Measurements from ENCODE around the gene PADI6.

The PADI6 gene

GRCh38 chr1:17363351-17363750, 8.6 kb upstream of the PADI6 start:
- Histone ChIP-seq H3K4me3 (ENCODE audit: insufficient read depth, low read length, poor library complexity, severe bottlenecking) (no peak overlapping the region), H3K4me2 (ENCODE audit: low read depth, low read length, poor library complexity, severe bottlenecking) (no peak overlapping the region), H3K36me3 (ENCODE audit: low read length) (no peaks in the 10 kb centered on the region; the same call in 1 of the 2 replicates), H3K9me3 (ENCODE audit: insufficient read depth, low read length) (no peaks in the 10 kb centered on the region), H2AFZ (ENCODE audit: low read depth, low read length, severe bottlenecking) (no peak overlapping the region), H4K20me1 (ENCODE audit: low read depth, low read length) (no peaks in the 10 kb centered on the region), H3K9me2 (replicated peaks; ENCODE audit: insufficient read depth, low read length) (no peaks in the 10 kb centered on the region), H3K27me3 (ENCODE audit: low read length) (no peaks in the 10 kb centered on the region), H3F3A (ENCODE audit: insufficient read depth) (no peaks in the 10 kb centered on the region), H3K9ac (ENCODE audit: low read length) (no peak overlapping the region), H3K79me2 (ENCODE audit: insufficient read depth, low read length) (no peaks in the 10 kb centered on the region), H3K27ac (ENCODE audit: low read depth, low read length) (no peak overlapping the region)
- TF ChIP-seq EZH2phosphoT487 (conservative IDR thresholded peaks at IDR 0.05; ENCODE audit: low read length) = no peak
- TF ChIP-seq, protein P1, sequence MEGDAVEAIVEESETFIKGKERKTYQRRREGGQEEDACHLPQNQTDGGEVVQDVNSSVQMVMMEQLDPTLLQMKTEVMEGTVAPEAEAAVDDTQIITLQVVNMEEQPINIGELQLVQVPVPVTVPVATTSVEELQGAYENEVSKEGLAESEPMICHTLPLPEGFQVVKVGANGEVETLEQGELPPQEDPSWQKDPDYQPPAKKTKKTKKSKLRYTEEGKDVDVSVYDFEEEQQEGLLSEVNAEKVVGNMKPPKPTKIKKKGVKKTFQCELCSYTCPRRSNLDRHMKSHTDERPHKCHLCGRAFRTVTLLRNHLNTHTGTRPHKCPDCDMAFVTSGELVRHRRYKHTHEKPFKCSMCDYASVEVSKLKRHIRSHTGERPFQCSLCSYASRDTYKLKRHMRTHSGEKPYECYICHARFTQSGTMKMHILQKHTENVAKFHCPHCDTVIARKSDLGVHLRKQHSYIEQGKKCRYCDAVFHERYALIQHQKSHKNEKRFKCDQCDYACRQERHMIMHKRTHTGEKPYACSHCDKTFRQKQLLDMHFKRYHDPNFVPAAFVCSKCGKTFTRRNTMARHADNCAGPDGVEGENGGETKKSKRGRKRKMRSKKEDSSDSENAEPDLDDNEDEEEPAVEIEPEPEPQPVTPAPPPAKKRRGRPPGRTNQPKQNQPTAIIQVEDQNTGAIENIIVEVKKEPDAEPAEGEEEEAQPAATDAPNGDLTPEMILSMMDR (IDR thresholded peaks at IDR 0.05; ENCODE audit: insufficient read depth, low read length, poor library complexity, severe bottlenecking) = no peak

GRCh38 chr1:17363771-17364170, 8.2 kb upstream of the PADI6 start:
- H4K20me1 ChIP-seq (ENCODE audit: low read depth, low read length) = no peaks in the 10 kb centered on the region
- no peak overlapping the region for H3K27ac ChIP-seq (ENCODE audit: low read depth, low read length)
- H3K9ac ChIP-seq (ENCODE audit: low read length) = no peak overlapping the region
- no peak overlapping the region for H3K4me3 ChIP-seq (ENCODE audit: insufficient read depth, low read length, poor library complexity, severe bottlenecking)
- no peak overlapping the region for H3K4me2 ChIP-seq (ENCODE audit: low read depth, low read length, poor library complexity, severe bottlenecking)
- H3K9me3 ChIP-seq (ENCODE audit: insufficient read depth, low read length) = no peaks in the 10 kb centered on the region
- H3K9me2 ChIP-seq (replicated peaks; ENCODE audit: insufficient read depth, low read length) = no peaks in the 10 kb centered on the region
- no peaks in the 10 kb centered on the region; the same call in 1 of the 2 replicates for H3K36me3 ChIP-seq (ENCODE audit: low read length)
- no peak overlapping the region for H2AFZ ChIP-seq (ENCODE audit: low read depth, low read length, severe bottlenecking)
- TF ChIP-seq, protein P1 (IDR thresholded peaks at IDR 0.05; ENCODE audit: insufficient read depth, low read length, poor library complexity, severe bottlenecking) = no peak
- TF ChIP-seq EZH2phosphoT487 (conservative IDR thresholded peaks at IDR 0.05; ENCODE audit: low read length) = no peak
- H3F3A ChIP-seq (ENCODE audit: insufficient read depth) = no peaks in the 10 kb centered on the region
- no peaks in the 10 kb centered on the region for H3K79me2 ChIP-seq (ENCODE audit: insufficient read depth, low read length)
- no peaks in the 10 kb centered on the region for H3K27me3 ChIP-seq (ENCODE audit: low read length)

DNA sequence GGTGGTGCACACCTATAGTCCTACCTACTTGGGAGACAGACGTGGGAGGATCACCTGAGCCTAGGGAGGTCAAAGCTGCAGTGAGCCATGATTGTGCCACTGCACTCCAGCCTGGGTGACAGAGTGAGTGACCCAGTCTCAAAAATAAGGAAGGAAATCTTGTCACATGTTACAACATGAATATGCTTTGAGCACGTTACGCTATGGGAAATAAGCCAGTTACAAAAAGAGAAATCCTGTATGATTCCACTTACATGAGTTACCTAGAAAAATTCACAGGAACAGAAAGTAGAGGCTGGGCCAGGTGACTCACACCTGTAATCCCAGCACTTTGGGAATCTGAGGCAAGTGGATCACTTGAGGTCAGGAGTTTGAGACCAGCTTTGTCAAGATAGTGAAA, 6.7 kb upstream of the PADI6 start:
- Histone ChIP-seq H3K9me3 (ENCODE audit: insufficient read depth, low read length) (no peaks in the 10 kb centered on the region), H3K36me3 (ENCODE audit: low read length) (no peaks in the 10 kb centered on the region; the same call in 1 of the 2 replicates), H2AFZ (ENCODE audit: low read depth, low read length, severe bottlenecking) (no peak overlapping the region), H3K4me3 (ENCODE audit: insufficient read depth, low read length, poor library complexity, severe bottlenecking) (no peak overlapping the region), H3K79me2 (ENCODE audit: insufficient read depth, low read length) (no peaks in the 10 kb centered on the region), H3K27ac (ENCODE audit: low read depth, low read length) (no peak overlapping the region), H3K4me2 (ENCODE audit: low read depth, low read length, poor library complexity, severe bottlenecking) (no peak overlapping the region), H3K9ac (ENCODE audit: low read length) (no peak overlapping the region), H4K20me1 (ENCODE audit: low read depth, low read length) (no peaks in the 10 kb centered on the region), H3F3A (ENCODE audit: insufficient read depth) (no peaks in the 10 kb centered on the region), H3K27me3 (ENCODE audit: low read length) (no peaks in the 10 kb centered on the region), H3K9me2 (replicated peaks; ENCODE audit: insufficient read depth, low read length) (no peaks in the 10 kb centered on the region)
- TF ChIP-seq, protein P1 (IDR thresholded peaks at IDR 0.05; ENCODE audit: insufficient read depth, low read length, poor library complexity, severe bottlenecking) = no peak
- TF ChIP-seq EZH2phosphoT487 (conservative IDR thresholded peaks at IDR 0.05; ENCODE audit: low read length) = no peak

Data from SU-DHL-6 (cell line).